Vagina (tissue), 2 donors: Measurements from ENCODE around the gene CADM2.

Experiments used
- POLR2AphosphoS5 ChIP-seq, 2 donors: sonication (generic); formaldehyde crosslinking; IDR thresholded peaks; one replicate each; pipeline ENCODE4 v1.9.0; 2017; ENCODE audit warnings: antibody characterized with exemption in 2 of 2, mild to moderate bottlenecking in 2 of 2, low read depth in 1 of 2; ENCODE audit not compliant: insufficient read depth in 1 of 2
- TF ChIP-seq, protein P1 (sequence below), 3 experiments: fragments of 450-650 bp in 2 of 3; fragments of 200-600 bp in 1 of 3; sonication (generic) in 1 of 3; IDR thresholded peaks; one replicate each; pipeline ENCODE4 v1.5.1; 2017 to 2019; ENCODE audit warnings: antibody characterized with exemption in 3 of 3, mild to moderate bottlenecking in 2 of 3, moderate library complexity in 2 of 3

DNA sequence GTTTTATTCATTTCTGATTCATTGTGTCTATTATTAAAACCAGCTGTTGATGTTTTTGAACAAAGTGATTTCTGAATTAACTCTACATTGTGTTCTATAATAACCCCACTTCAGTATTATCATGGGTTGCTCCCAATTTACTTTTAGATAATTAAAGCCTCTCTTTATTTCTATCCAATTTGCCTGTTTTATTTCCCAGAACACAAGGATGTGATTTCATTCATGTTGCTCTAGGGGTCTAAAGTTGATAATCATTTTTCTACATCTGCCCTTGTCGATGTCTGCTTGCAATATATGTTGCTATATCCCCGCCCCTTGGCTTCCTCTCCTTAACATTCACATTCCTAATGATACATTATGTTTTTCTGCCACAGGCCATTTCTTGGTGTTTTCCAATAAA lies 747.3 kb downstream of the CADM2 start:
- no peak for TF ChIP-seq POLR2AphosphoS5 (IDR thresholded peaks at IDR 0.05; ENCODE audit: insufficient read depth in 1 of 2, low read depth in 1 of 2)
- TF ChIP-seq, protein P1, sequence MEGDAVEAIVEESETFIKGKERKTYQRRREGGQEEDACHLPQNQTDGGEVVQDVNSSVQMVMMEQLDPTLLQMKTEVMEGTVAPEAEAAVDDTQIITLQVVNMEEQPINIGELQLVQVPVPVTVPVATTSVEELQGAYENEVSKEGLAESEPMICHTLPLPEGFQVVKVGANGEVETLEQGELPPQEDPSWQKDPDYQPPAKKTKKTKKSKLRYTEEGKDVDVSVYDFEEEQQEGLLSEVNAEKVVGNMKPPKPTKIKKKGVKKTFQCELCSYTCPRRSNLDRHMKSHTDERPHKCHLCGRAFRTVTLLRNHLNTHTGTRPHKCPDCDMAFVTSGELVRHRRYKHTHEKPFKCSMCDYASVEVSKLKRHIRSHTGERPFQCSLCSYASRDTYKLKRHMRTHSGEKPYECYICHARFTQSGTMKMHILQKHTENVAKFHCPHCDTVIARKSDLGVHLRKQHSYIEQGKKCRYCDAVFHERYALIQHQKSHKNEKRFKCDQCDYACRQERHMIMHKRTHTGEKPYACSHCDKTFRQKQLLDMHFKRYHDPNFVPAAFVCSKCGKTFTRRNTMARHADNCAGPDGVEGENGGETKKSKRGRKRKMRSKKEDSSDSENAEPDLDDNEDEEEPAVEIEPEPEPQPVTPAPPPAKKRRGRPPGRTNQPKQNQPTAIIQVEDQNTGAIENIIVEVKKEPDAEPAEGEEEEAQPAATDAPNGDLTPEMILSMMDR (IDR thresholded peaks at IDR 0.05), result no peak
